Tibial nerve (tissue), 4 donors: ENCODE results near the gene PREB.

Experiments
- CTCF ChIP-seq, 5 experiments: fragments of 200-600 bp in 3 of 5; fragments of 450-650 bp in 2 of 5; sonication (generic) in 3 of 5; IDR thresholded peaks; one replicate each; pipeline ENCODE4 v1.5.1; 2016 to 2019; ENCODE audit warnings: antibody characterized with exemption in 5 of 5, mild to moderate bottlenecking in 3 of 5, moderate library complexity in 2 of 5
- EP300 ChIP-seq, 2 donors: sonication (generic); formaldehyde crosslinking; IDR thresholded peaks; one replicate each; pipeline ENCODE4 v1.6.1; 2017; ENCODE audit warnings: antibody characterized with exemption in 2 of 2, mild to moderate bottlenecking in 1 of 2
- POLR2A ChIP-seq, 2 donors: fragments of 450-650 bp; IDR thresholded peaks; one replicate each; pipeline ENCODE4 v1.6.1; 2017; ENCODE audit warnings: antibody characterized with exemption in 2 of 2, mild to moderate bottlenecking in 2 of 2, moderate library complexity in 2 of 2

GRCh38 chr2:27084297-27085061, 50.0 kb downstream of the PREB start:
- TF ChIP-seq CTCF (IDR thresholded peaks at IDR 0.05), result no peak
- TF ChIP-seq POLR2A (IDR thresholded peaks at IDR 0.05), result no peak
- no peak for TF ChIP-seq EP300 (IDR thresholded peaks at IDR 0.05)
